DND-41 (cell line): ENCODE measurements around the gene AHCYL1.

Experiments used
- EZH2 ChIP-seq: IDR thresholded peaks from 3 replicates; pipeline ENCODE4 v1.6.1; 2012; ENCODE audit warnings: borderline replicate concordance, low read depth, mild to moderate bottlenecking, moderate library complexity, low read length, inconsistent platforms; ENCODE audit not compliant: severe bottlenecking
- TF ChIP-seq, protein P1 (sequence below): IDR thresholded peaks from 2 replicates; pipeline ENCODE4 v1.5.1; 2012; ENCODE audit warnings: borderline replicate concordance, low read length, moderate library complexity, mild to moderate bottlenecking; ENCODE audit not compliant: poor library complexity, severe bottlenecking; ENCODE audit errors: extremely low read depth

DNA sequence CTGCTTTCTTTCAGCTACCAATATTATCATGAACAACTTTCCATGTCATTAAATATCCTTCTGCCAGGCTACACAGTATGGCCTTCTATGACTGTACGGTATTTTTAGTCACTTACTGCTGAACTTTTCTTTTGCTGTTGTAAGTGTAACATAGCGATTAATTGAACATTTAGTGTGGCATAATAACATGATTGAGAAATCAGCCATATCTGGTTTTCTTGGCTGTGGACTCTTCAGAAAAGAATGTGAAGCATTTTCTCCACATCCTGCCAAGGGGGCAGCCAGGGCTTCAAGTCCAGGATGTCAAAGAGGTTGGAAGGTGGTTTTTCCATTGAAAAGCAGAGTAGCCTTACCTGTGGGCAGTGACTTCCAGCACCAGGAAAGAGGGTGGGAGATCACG is 8.8 kb upstream of the AHCYL1 start:
- TF ChIP-seq, protein P1, sequence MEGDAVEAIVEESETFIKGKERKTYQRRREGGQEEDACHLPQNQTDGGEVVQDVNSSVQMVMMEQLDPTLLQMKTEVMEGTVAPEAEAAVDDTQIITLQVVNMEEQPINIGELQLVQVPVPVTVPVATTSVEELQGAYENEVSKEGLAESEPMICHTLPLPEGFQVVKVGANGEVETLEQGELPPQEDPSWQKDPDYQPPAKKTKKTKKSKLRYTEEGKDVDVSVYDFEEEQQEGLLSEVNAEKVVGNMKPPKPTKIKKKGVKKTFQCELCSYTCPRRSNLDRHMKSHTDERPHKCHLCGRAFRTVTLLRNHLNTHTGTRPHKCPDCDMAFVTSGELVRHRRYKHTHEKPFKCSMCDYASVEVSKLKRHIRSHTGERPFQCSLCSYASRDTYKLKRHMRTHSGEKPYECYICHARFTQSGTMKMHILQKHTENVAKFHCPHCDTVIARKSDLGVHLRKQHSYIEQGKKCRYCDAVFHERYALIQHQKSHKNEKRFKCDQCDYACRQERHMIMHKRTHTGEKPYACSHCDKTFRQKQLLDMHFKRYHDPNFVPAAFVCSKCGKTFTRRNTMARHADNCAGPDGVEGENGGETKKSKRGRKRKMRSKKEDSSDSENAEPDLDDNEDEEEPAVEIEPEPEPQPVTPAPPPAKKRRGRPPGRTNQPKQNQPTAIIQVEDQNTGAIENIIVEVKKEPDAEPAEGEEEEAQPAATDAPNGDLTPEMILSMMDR, result no peak
- no peak for TF ChIP-seq EZH2
